ENCODE measurements around the gene TEX19. TPM values are rescaled to one million over a fixed set of nuclear protein-coding genes. Genes with fewer than 3 reads are reported as not detected.

TEX19 gene
- total and polyA plus RNA-seq, 3 donors from 2014 or later, result 21.9 to 37.8 (median 31.2) TPM

GRCh38 chr17:82353484-82353883 is 5.6 kb upstream of the TEX19 start:
- no peak for TF ChIP-seq CTCF (IDR thresholded peaks at IDR 0.05)
- no peak for TF ChIP-seq POLR2A (IDR thresholded peaks at IDR 0.05)
- H3K27me3 ChIP-seq, result no peaks in the 10 kb centered on the region
- no peak overlapping the region for H3K4me3 ChIP-seq
- H3K27ac ChIP-seq, result no peak overlapping the region
- DNase-seq, result no peak
- peaks cover 8% of the 10 kb centered on the region for H3K4me1 ChIP-seq
- no peaks in the 10 kb centered on the region for H3K36me3 ChIP-seq (ENCODE audit: low read depth, missing control alignments)
- no peaks in the 10 kb centered on the region for H3K9me3 ChIP-seq
- intact Hi-C loops (cut with DNase I; ENCODE audit: low total_unique reads), result loop anchor here (10.0 kb wide), 1 partner anchor 61 kb away; the partner anchor contains the start of genes HEXD and OGFOD3
- 94 to 100% methylated on average over 1 to 8 of the region's 8 CpGs for WGBS, 2 donors

- TF ChIP-seq POLR2A (IDR thresholded peaks at IDR 0.05) (no peak), CTCF (IDR thresholded peaks at IDR 0.05) (no peak)
- H3K27me3 ChIP-seq, result no peaks in the 10 kb centered on the region
- no peak overlapping the region for H3K27ac ChIP-seq
These were observed 4.2 kb upstream of the TEX19 start for GRCh38 chr17:82354804-82355308.

GRCh38 chr17:82355770-82356427 is 3.1 kb upstream of the TEX19 start:
- no peaks in the 10 kb centered on the region for H3K27me3 ChIP-seq
- no peaks in the 10 kb centered on the region for H3K9me3 ChIP-seq
- TF ChIP-seq POLR2A (IDR thresholded peaks at IDR 0.05) (no peak), CTCF (IDR thresholded peaks at IDR 0.05) (no peak)
- H3K36me3 ChIP-seq (ENCODE audit: low read depth, missing control alignments), result no peaks in the 10 kb centered on the region
- WGBS, 2 donors, result 77 to 80% methylated on average over 11 of the region's 11 CpGs
- no peak for DNase-seq
- intact Hi-C loops (cut with DNase I; ENCODE audit: low total_unique reads), result loop anchor here (10.0 kb wide), 1 partner anchor 59 kb away; the partner anchor contains the start of genes HEXD and OGFOD3
- H3K4me1 ChIP-seq, result no peaks in the 10 kb centered on the region
- no peak overlapping the region for H3K4me3 ChIP-seq
- no peak overlapping the region for H3K27ac ChIP-seq

More at GRCh38 chr17:82354804-82355308, 4.2 kb upstream of the TEX19 start:
- WGBS, 2 donors, result 97 to 98% methylated on average over 7 of the region's 7 CpGs
- DNase-seq, result no peak
- intact Hi-C loops (cut with DNase I; ENCODE audit: low total_unique reads), result loop anchor here (10.0 kb wide), 1 partner anchor 60 kb away; the partner anchor contains the start of genes HEXD and OGFOD3
- Histone ChIP-seq H3K36me3 (ENCODE audit: low read depth, missing control alignments) (no peaks in the 10 kb centered on the region), H3K4me1 (no peaks in the 10 kb centered on the region), H3K4me3 (no peak overlapping the region), H3K9me3 (no peaks in the 10 kb centered on the region)

- intact Hi-C loops (cut with DNase I; ENCODE audit: low total_unique reads), result loop anchor here (10.0 kb wide), 1 partner anchor 58 kb away; the partner anchor contains the start of genes HEXD and OGFOD3
- H3K4me3 ChIP-seq, result no peak overlapping the region
- no peak overlapping the region for H3K27ac ChIP-seq
- no peaks in the 10 kb centered on the region for H3K4me1 ChIP-seq
- no peak for DNase-seq
- TF ChIP-seq POLR2A (IDR thresholded peaks at IDR 0.05), result no peak
- TF ChIP-seq CTCF (IDR thresholded peaks at IDR 0.05), result no peak
- no peaks in the 10 kb centered on the region for H3K27me3 ChIP-seq
- no peaks in the 10 kb centered on the region for H3K36me3 ChIP-seq (ENCODE audit: low read depth, missing control alignments)
- H3K9me3 ChIP-seq, result no peaks in the 10 kb centered on the region
- 64 to 73% methylated on average over 14 to 18 of the region's 20 CpGs for WGBS, 2 donors
These were observed 2.1 kb upstream of the TEX19 start for GRCh38 chr17:82356845-82357355.
